Neural cell (in vitro differentiated cells): ENCODE results near the gene MMP15. TPM values are rescaled to one million over a fixed set of nuclear protein-coding genes. Genes with fewer than 3 reads are reported as not detected.

Experiments
- H2AFZ ChIP-seq: fragments of 200-600, 300-800 bp; sonication (generic), shearing (Covaris generic); 2 replicates; pipeline ENCODE4 v1.6.0; 2014; ENCODE audit warnings: low read depth, mild to moderate bottlenecking, antibody characterized with exemption, low read length, moderate library complexity
- H3F3A ChIP-seq: fragments of 200-600 bp; shearing (Covaris generic); 2 replicates; pipeline ENCODE4 v1.6.1; 2016; ENCODE audit warnings: mild to moderate bottlenecking, moderate library complexity, mixed read lengths, antibody characterized with exemption, low read length; ENCODE audit not compliant: insufficient read depth, poor library complexity, severe bottlenecking
- H3K27ac ChIP-seq: fragments of 200-600, 300-800 bp; sonication (generic), shearing (Covaris generic); 2 replicates; pipeline ENCODE4 v1.5.1; 2014; ENCODE audit warnings: mild to moderate bottlenecking, low read length, moderate library complexity
- H3K27me3 ChIP-seq: fragments of 300-800, 200-600 bp; sonication (generic), shearing (Covaris generic); 2 replicates; pipeline ENCODE4 v1.6.0; 2014; ENCODE audit warnings: mild to moderate bottlenecking, low read depth, low read length, moderate library complexity; ENCODE audit not compliant: insufficient read depth
- H3K36me3 ChIP-seq: fragments of 300-800, 200-600 bp; sonication (generic), shearing (Covaris generic); 2 replicates; pipeline ENCODE4 v1.5.1; 2014; ENCODE audit warnings: mild to moderate bottlenecking, antibody characterized with exemption, low read length, moderate library complexity; ENCODE audit not compliant: insufficient read depth
- H3K4me2 ChIP-seq: fragments of 300-800, 200-600 bp; sonication (generic), shearing (Covaris generic); 2 replicates; pipeline ENCODE4 v1.6.0; 2014; ENCODE audit warnings: mild to moderate bottlenecking, low read length
- H3K4me3 ChIP-seq: fragments of 300-800, 200-600 bp; sonication (generic), shearing (Covaris generic); 2 replicates; pipeline ENCODE4 v1.5.1; 2014; ENCODE audit warnings: mild to moderate bottlenecking, low read length, moderate library complexity
- H3K79me2 ChIP-seq: fragments of 200-600 bp; shearing (Covaris generic); replicated peaks from 2 replicates; pipeline ENCODE4 v1.6.0; 2014; ENCODE audit warnings: mild to moderate bottlenecking, low read length, moderate library complexity; ENCODE audit not compliant: insufficient read depth
- H3K9ac ChIP-seq: fragments of 300-800, 200-600 bp; sonication (generic), shearing (Covaris generic); 2 replicates; pipeline ENCODE4 v1.6.1; 2016; ENCODE audit warnings: mild to moderate bottlenecking, low read length, mixed read lengths
- H3K9me2 ChIP-seq: fragments of 200-600 bp; shearing (Covaris generic); 2 replicates; pipeline ENCODE4 v1.6.1; 2016; ENCODE audit warnings: mild to moderate bottlenecking, low read length, mixed read lengths; ENCODE audit not compliant: insufficient read depth
- H3K9me3 ChIP-seq: fragments of 200-600, 300-800 bp; sonication (generic), shearing (Covaris generic); 2 replicates; pipeline ENCODE4 v1.6.1; 2016; ENCODE audit warnings: mild to moderate bottlenecking, mixed run types, low read length, moderate library complexity, mixed read lengths
- H4K20me1 ChIP-seq: fragments of 200-600 bp; shearing (Covaris generic); 2 replicates; pipeline ENCODE4 v1.6.1; 2016; ENCODE audit warnings: mild to moderate bottlenecking, mixed run types; ENCODE audit not compliant: insufficient read depth
- CTCF ChIP-seq: fragments of 450-650 bp; IDR thresholded peaks from 2 replicates; pipeline ENCODE4 v1.5.1; 2014; ENCODE audit warnings: antibody characterized with exemption, mild to moderate bottlenecking, moderate library complexity; ENCODE audit not compliant: poor library complexity, severe bottlenecking
- EP300 ChIP-seq: fragments of 450-650 bp; conservative IDR thresholded peaks from 2 replicates; pipeline ENCODE4 v1.6.1; 2014; ENCODE audit warnings: antibody characterized with exemption, mild to moderate bottlenecking, moderate library complexity; ENCODE audit not compliant: poor library complexity, severe bottlenecking
- EZH2 ChIP-seq: fragments of 200-600, 300-800 bp; shearing (Covaris generic), sonication (generic); IDR thresholded peaks from 2 replicates; pipeline ENCODE4 v1.6.1; 2014; ENCODE audit warnings: antibody characterized with exemption, low read length, borderline replicate concordance, mild to moderate bottlenecking; ENCODE audit not compliant: insufficient read depth, poor library complexity, severe bottlenecking
- MXI1 ChIP-seq: fragments of 450-650 bp; conservative IDR thresholded peaks from 2 replicates; pipeline ENCODE4 v1.6.1; 2014; ENCODE audit warnings: antibody characterized with exemption, mild to moderate bottlenecking; ENCODE audit not compliant: poor library complexity, severe bottlenecking
- POLR2AphosphoS5 ChIP-seq: IDR thresholded peaks from 2 replicates; pipeline ENCODE4 v1.6.1; 2012
- RAD21 ChIP-seq: fragments of 450-650 bp; conservative IDR thresholded peaks from 2 replicates; pipeline ENCODE4 v1.6.1; 2014; ENCODE audit warnings: antibody characterized with exemption, mild to moderate bottlenecking, moderate library complexity
- REST ChIP-seq: IDR thresholded peaks from 2 replicates; pipeline ENCODE4 v1.6.1; 2012; ENCODE audit warnings: borderline replicate concordance
- SMC3 ChIP-seq: fragments of 450-650 bp; conservative IDR thresholded peaks from 2 replicates; pipeline ENCODE4 v1.6.1; 2014; ENCODE audit warnings: antibody characterized with exemption, mild to moderate bottlenecking, moderate library complexity; ENCODE audit not compliant: poor library complexity
- TAF1 ChIP-seq: IDR thresholded peaks from 2 replicates; pipeline ENCODE4 v1.6.1; 2012; ENCODE audit warnings: low read depth
- polyA plus RNA-seq: library from polyadenylated mRNA; depleted of rRNA; stranded (reverse); fragments of >200 nt; gene quantifications from 2 replicates; pipeline ENCODE4 v1.2.3, GENCODE V29; 2014

The MMP15 gene
- polyA plus RNA-seq, 1 donor from 2014 or later: 18.5 TPM

- no peak overlapping the region for H3K4me2 ChIP-seq
Observed at GRCh38 chr16:58074657-58075056, 49.1 kb downstream of the MMP15 start.

GRCh38 chr16:58076514-58076913 lies 51.0 kb downstream of the MMP15 start:
- Histone ChIP-seq H2AFZ (no peak overlapping the region), H3K79me2 (no peaks in the 10 kb centered on the region), H3K27me3 (no peaks in the 10 kb centered on the region), H3K36me3 (no peaks in the 10 kb centered on the region), H3K9me3 (no peaks in the 10 kb centered on the region), H3K9ac (no peak overlapping the region), H3F3A (no peaks in the 10 kb centered on the region), H3K4me3 (no peak overlapping the region), H3K27ac (no peak overlapping the region), H3K4me2 (no peak overlapping the region), H3K9me2 (no peaks in the 10 kb centered on the region), H4K20me1 (no peaks in the 10 kb centered on the region)
- TF ChIP-seq POLR2AphosphoS5 (no peak), RAD21 (no peak), CTCF (no peak), MXI1 (no peak), EP300 (no peak), TAF1 (no peak), EZH2 (no peak)

More at GRCh38 chr16:58074657-58075056, 49.1 kb downstream of the MMP15 start:
- H3K27me3 ChIP-seq: no peaks in the 10 kb centered on the region
- no peaks in the 10 kb centered on the region for H3K9me3 ChIP-seq
- H3K79me2 ChIP-seq: no peaks in the 10 kb centered on the region
- no peak overlapping the region for H3K4me3 ChIP-seq
- no peaks in the 10 kb centered on the region for H3K9me2 ChIP-seq
- no peak for TF ChIP-seq EZH2
- no peak for TF ChIP-seq CTCF
- TF ChIP-seq EP300: no peak
- TF ChIP-seq TAF1: no peak
- TF ChIP-seq POLR2AphosphoS5: no peak
- TF ChIP-seq RAD21: no peak
- no peak for TF ChIP-seq REST
- no peak for TF ChIP-seq MXI1
- TF ChIP-seq SMC3: no peak
- no peak overlapping the region for H3K9ac ChIP-seq
- H3K27ac ChIP-seq: no peak overlapping the region
- H2AFZ ChIP-seq: no peak overlapping the region
- no peaks in the 10 kb centered on the region for H3F3A ChIP-seq
- no peaks in the 10 kb centered on the region for H3K36me3 ChIP-seq
- H4K20me1 ChIP-seq: no peaks in the 10 kb centered on the region
